Transverse colon (tissue), 4 donors: ENCODE data around the gene TMEM266. TPM values are rescaled to one million over a fixed set of nuclear protein-coding genes. Genes with fewer than 3 reads are reported as not detected.

Source experiments
- DNase-seq: peaks from one replicate; pipeline ENCODE4 v3.0.0-alpha.2; 2019
- H3K27ac ChIP-seq, 4 donors: fragments of 200-600 bp; sonication (generic); 2 replicates each; pipeline ENCODE4 v1.5.1; 2016 to 2018; ENCODE audit warnings: inconsistent platforms in 4 of 4
- H3K27me3 ChIP-seq: fragments of 200-600 bp; sonication (generic); 2 replicates; pipeline ENCODE4 v1.5.1; 2017; ENCODE audit warnings: inconsistent platforms
- H3K36me3 ChIP-seq, 4 donors: fragments of 200-600 bp; sonication (generic); 2 replicates each; pipeline ENCODE4 v1.5.1; 2017 to 2019; ENCODE audit warnings: inconsistent platforms in 4 of 4
- H3K4me1 ChIP-seq, 4 donors: fragments of 200-600 bp; sonication (generic); 2 replicates each; pipeline ENCODE4 v1.5.1; 2017 to 2020; ENCODE audit warnings: inconsistent platforms in 4 of 4
- H3K4me3 ChIP-seq, 4 donors: fragments of 200-600 bp; sonication (generic); 1 replicate in 1 of 4; 2 replicates in 3 of 4; pipeline versions ENCODE4 v1.5.1 to v1.6.1; 2017 to 2019; ENCODE audit warnings: inconsistent platforms in 4 of 4
- H3K9me3 ChIP-seq, 2 donors: fragments of 200-600 bp; sonication (generic); 2 replicates each; pipeline ENCODE4 v1.5.1; 2017 to 2019; ENCODE audit warnings: inconsistent platforms in 2 of 2
- EP300 ChIP-seq: sonication (generic); formaldehyde crosslinking; IDR thresholded peaks from one replicate; pipeline ENCODE4 v1.6.1; 2017; ENCODE audit warnings: antibody characterized with exemption, low read depth
- POLR2A ChIP-seq: fragments of 450-650 bp; IDR thresholded peaks from one replicate; pipeline ENCODE4 v1.6.1; 2016; ENCODE audit warnings: antibody characterized with exemption, mild to moderate bottlenecking, moderate library complexity
- POLR2AphosphoS5 ChIP-seq, 3 donors: sonication (generic); formaldehyde crosslinking; IDR thresholded peaks; one replicate each; pipeline ENCODE4 v1.6.1; 2016; ENCODE audit warnings: antibody characterized with exemption in 3 of 3
- WGBS, 2 donors: methylation state at CpG; one replicate each; pipeline ENCODE4 v1.1.5; 2018; ENCODE audit warnings: low coverage in 1 of 2; 5-methylcytosine and 5-hydroxymethylcytosine counted together
- in situ Hi-C, 4 donors: fragments of 200-750 bp; cut with MboI; loops; one replicate each; pipeline versions ENCODE4 v1.15.0 to v1.15.1; 2017; ENCODE audit warnings: low sequenced_read_pairs in 3 of 4, low pct_ligation_motif_present in 1 of 4, low pct_unique_long_range_greater_than_20kb in 1 of 4
- intact Hi-C: fragments of 100-400 bp; cut with DNase I; formaldehyde crosslinking; loops from one replicate; pipeline ENCODE4 v1.15.1; 2023; ENCODE audit warnings: low total_unique reads
- total RNA-seq, 4 donors: library from RNA; depleted of rRNA; stranded (reverse); fragments of >200 nt; gene quantifications; one replicate each; pipeline ENCODE4 v1.1.0, GENCODE V29; 2016
- TF ChIP-seq, protein P1 (sequence below), 5 experiments: fragments of 200-600 bp in 3 of 5; fragments of 450-650 bp in 2 of 5; sonication (generic) in 3 of 5; IDR thresholded peaks; 1 replicate in 2 of 5; 2 replicates in 3 of 5; pipeline ENCODE4 v1.5.1; 2016 to 2017; ENCODE audit warnings: antibody characterized with exemption in 5 of 5, inconsistent platforms in 3 of 5, mild to moderate bottlenecking in 2 of 5, moderate library complexity in 1 of 5

The TMEM266 gene
- total RNA-seq, 4 donors from 2014 or later, result 0.41 TPM; not detected in 3

DNA sequence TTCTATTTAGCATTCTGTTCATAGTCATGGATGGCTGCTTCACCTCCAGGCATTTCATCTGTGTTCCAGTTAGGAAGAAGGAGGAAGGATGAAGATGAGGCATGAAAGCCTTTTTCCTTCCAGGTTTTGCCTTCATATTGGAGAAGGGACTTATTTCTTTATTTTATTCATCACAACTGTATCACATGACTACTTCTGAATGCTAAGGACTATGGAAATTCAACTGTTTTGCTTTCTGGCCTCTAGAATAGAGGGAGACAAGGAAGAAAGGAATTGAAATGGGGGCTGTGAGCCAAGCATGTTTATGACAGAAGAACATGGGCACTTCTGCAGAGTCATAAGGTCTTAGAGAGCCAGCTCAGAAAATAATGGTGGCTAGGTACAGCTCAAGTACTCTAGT is 10.4 kb downstream of the TMEM266 start:
- Histone ChIP-seq H3K4me1 (no peaks in the 10 kb centered on the region), H3K27me3 (peaks cover 17% of the 10 kb centered on the region), H3K4me3 (no peak overlapping the region), H3K9me3 (no peaks in the 10 kb centered on the region), H3K27ac (no peak overlapping the region), H3K36me3 (no peaks in the 10 kb centered on the region)
- DNase-seq, result no peak
- intact Hi-C loops, result no loop called here
- in situ Hi-C loops, result no loop called here
- no peak for TF ChIP-seq POLR2AphosphoS5 (IDR thresholded peaks at IDR 0.05)
- TF ChIP-seq, protein P1, sequence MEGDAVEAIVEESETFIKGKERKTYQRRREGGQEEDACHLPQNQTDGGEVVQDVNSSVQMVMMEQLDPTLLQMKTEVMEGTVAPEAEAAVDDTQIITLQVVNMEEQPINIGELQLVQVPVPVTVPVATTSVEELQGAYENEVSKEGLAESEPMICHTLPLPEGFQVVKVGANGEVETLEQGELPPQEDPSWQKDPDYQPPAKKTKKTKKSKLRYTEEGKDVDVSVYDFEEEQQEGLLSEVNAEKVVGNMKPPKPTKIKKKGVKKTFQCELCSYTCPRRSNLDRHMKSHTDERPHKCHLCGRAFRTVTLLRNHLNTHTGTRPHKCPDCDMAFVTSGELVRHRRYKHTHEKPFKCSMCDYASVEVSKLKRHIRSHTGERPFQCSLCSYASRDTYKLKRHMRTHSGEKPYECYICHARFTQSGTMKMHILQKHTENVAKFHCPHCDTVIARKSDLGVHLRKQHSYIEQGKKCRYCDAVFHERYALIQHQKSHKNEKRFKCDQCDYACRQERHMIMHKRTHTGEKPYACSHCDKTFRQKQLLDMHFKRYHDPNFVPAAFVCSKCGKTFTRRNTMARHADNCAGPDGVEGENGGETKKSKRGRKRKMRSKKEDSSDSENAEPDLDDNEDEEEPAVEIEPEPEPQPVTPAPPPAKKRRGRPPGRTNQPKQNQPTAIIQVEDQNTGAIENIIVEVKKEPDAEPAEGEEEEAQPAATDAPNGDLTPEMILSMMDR (IDR thresholded peaks at IDR 0.05), result no peak
- TF ChIP-seq EP300, result no peak
- TF ChIP-seq POLR2A, result no peak

DNA sequence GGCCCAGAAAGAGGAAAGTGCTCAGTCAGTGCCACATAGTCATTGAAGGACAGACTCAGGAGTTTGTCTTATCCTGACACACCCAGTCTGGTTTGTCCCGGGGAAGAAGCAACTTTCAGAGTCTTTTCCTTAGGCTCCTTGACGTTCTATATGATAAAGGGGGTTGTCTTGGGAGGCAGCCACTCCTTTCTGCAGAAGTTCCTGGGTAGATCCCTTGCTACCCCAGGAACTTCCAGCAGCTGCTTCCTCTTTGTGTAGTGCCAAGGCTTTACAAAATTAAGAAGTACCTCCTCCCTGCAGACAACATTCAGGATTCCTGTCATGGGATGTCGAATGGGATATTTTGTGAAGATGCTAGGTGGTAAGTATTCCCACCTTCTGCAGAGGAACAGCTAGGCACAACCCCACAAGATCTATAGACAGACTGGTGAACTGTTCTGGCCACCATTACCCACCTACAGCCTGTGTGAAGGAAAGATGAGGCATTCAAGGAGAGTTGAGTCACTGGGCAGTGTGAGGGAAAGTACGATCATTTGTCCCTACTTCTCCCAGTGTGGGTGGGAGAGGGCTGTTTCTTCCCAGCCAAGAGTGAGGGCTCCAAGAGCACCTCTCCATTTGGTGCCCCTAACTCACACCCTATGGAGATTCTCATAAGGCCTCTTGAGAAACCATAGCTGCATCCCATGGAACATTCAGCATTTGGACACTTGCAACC is 11.3 kb downstream of the TMEM266 start:
- intact Hi-C loops, result no loop called here
- Histone ChIP-seq H3K4me3 (no peak overlapping the region), H3K9me3 (no peaks in the 10 kb centered on the region), H3K27ac (no peak overlapping the region), H3K36me3 (no peaks in the 10 kb centered on the region), H3K27me3 (peaks cover 8% of the 10 kb centered on the region), H3K4me1 (no peaks in the 10 kb centered on the region)
- TF ChIP-seq, protein P1 (IDR thresholded peaks at IDR 0.05), result no peak
- TF ChIP-seq POLR2A, result no peak
- no peak for TF ChIP-seq EP300
- TF ChIP-seq POLR2AphosphoS5 (IDR thresholded peaks at IDR 0.05), result no peak
- no peak for DNase-seq
- WGBS, 2 donors, result 72 to 79% methylated on average over 2 to 4 of the region's 4 CpGs
- in situ Hi-C loops, result no loop called here

DNA sequence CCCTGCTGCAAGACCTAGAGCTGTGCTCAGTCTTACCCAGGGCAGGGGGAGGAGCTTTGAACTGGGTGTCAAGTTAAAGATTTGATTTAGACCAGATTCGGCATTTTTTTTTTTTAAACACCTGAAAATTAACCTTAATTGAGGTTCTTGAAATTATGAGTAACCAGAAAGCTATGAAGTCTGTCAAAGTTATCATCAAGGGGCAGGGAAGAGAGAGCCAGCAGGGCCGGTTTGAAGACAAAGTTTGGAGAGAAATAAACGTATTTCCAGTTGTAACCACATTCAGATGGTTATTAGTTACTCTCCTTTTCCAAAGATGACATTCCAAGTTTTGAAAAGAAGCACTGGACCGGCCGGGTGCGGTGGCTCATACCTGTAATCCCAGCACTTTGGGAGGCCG is 12.0 kb downstream of the TMEM266 start:
- H3K4me3 ChIP-seq, result no peak overlapping the region
- intact Hi-C loops (no loop called here), in situ Hi-C loops (no loop called here)
- H3K36me3 ChIP-seq, result no peaks in the 10 kb centered on the region
- no peak for DNase-seq
- peaks cover 7% of the 10 kb centered on the region for H3K27me3 ChIP-seq
- TF ChIP-seq POLR2AphosphoS5 (IDR thresholded peaks at IDR 0.05), result no peak
- TF ChIP-seq, protein P1 (IDR thresholded peaks at IDR 0.05), result no peak
- no peak for TF ChIP-seq POLR2A
- TF ChIP-seq EP300, result no peak
- no peaks in the 10 kb centered on the region for H3K4me1 ChIP-seq
- WGBS, 2 donors, result 84 to 88% methylated on average over 7 of the region's 7 CpGs
- no peak overlapping the region for H3K27ac ChIP-seq
- H3K9me3 ChIP-seq, result no peaks in the 10 kb centered on the region

DNA sequence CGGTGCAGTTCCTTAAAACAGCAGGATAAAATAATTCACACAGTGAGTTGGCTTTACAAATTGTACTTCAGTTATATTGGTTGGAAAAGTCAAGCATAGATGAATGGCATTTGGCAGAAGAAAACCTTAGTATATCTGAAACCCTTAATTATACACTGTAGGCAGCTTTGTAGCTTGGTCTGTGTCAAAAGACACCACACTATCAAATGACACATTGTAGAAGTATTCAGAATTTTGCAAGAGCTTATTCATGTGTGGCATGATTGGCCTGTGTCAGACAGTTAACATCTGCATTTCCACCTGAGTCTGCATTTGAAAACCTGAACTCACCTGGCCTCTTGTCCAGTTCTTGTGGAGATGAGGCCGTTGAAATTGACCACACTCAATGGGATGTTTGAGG is 13.8 kb downstream of the TMEM266 start:
- Histone ChIP-seq H3K9me3 (no peaks in the 10 kb centered on the region), H3K27me3 (peaks cover 7% of the 10 kb centered on the region), H3K27ac (no peak overlapping the region), H3K4me1 (no peaks in the 10 kb centered on the region), H3K36me3 (no peaks in the 10 kb centered on the region), H3K4me3 (no peak overlapping the region)
- 80 to 100% methylated on average over 1 to 2 of the region's 2 CpGs for WGBS, 2 donors
- no peak for DNase-seq
- in situ Hi-C loops (no loop called here), intact Hi-C loops (no loop called here)
- TF ChIP-seq POLR2A, result no peak
- no peak for TF ChIP-seq POLR2AphosphoS5 (IDR thresholded peaks at IDR 0.05)
- TF ChIP-seq EP300, result no peak
- TF ChIP-seq, protein P1 (IDR thresholded peaks at IDR 0.05), result no peak
